Esophagus squamous epithelium (tissue), 4 donors: ENCODE measurements around the gene ADA.

Source experiments
- POLR2A ChIP-seq, 4 donors: fragments of 450-650 bp; IDR thresholded peaks; one replicate each; pipeline ENCODE4 v1.6.1; 2017; ENCODE audit warnings: antibody characterized with exemption in 4 of 4, mild to moderate bottlenecking in 4 of 4, moderate library complexity in 3 of 4
- TF ChIP-seq, protein P1 (sequence below), 6 experiments: fragments of 450-650 bp in 4 of 6; fragments of 200-600 bp in 2 of 6; sonication (generic) in 2 of 6; IDR thresholded peaks; one replicate each; pipeline ENCODE4 v1.5.1; 2016 to 2019; ENCODE audit warnings: antibody characterized with exemption in 6 of 6, mild to moderate bottlenecking in 4 of 6, moderate library complexity in 4 of 6

DNA sequence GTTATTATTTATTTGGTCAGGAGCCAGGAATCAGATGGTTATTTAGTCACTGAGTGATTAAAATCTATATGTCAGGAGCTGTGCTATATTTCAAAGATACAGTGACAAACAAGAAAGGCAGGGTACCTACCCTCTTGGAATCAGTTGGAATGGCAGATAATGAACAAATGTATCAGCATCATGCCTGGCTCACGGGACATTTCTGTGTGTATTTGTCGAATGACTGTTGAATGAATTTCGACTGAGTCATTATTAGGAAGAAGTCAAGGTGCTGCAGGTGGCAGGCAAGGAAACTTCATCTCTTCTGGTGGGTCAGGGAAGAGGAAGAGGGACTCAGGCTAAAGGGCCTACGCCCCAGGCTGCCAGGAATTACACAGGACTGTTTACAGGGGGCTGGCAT lies 55.5 kb downstream of the ADA start:
- TF ChIP-seq, protein P1, sequence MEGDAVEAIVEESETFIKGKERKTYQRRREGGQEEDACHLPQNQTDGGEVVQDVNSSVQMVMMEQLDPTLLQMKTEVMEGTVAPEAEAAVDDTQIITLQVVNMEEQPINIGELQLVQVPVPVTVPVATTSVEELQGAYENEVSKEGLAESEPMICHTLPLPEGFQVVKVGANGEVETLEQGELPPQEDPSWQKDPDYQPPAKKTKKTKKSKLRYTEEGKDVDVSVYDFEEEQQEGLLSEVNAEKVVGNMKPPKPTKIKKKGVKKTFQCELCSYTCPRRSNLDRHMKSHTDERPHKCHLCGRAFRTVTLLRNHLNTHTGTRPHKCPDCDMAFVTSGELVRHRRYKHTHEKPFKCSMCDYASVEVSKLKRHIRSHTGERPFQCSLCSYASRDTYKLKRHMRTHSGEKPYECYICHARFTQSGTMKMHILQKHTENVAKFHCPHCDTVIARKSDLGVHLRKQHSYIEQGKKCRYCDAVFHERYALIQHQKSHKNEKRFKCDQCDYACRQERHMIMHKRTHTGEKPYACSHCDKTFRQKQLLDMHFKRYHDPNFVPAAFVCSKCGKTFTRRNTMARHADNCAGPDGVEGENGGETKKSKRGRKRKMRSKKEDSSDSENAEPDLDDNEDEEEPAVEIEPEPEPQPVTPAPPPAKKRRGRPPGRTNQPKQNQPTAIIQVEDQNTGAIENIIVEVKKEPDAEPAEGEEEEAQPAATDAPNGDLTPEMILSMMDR (IDR thresholded peaks at IDR 0.05): no peak
- no peak for TF ChIP-seq POLR2A (IDR thresholded peaks at IDR 0.05)
